Astrocyte (in vitro differentiated cells and primary cell): ENCODE data around the gene GCHFR. TPM values are rescaled to one million over a fixed set of nuclear protein-coding genes. Genes with fewer than 3 reads are reported as not detected.

Experiments used
- DNase-seq: peaks from one replicate; pipeline ENCODE4 v3.0.0-alpha.2; 2010; ENCODE audit warnings: low read depth
- FAIRE-seq: peaks from 2 replicates; lab custom pipeline; 2011; peaks lifted over from hg19 to GRCh38; lab: Jason Lieb, UNC
- H2AFZ ChIP-seq: 2 replicates; pipeline ENCODE4 v1.6.0; 2012; ENCODE audit warnings: low read depth, low read length, inconsistent platforms
- H3K27ac ChIP-seq: 2 replicates; pipeline ENCODE4 v1.5.1; 2011; ENCODE audit warnings: low read depth, low read length, inconsistent platforms
- H3K27me3 ChIP-seq: 2 replicates; pipeline ENCODE4 v1.6.0; 2011; ENCODE audit warnings: low read length, inconsistent platforms; ENCODE audit not compliant: insufficient read depth
- H3K36me3 ChIP-seq: 2 replicates; pipeline ENCODE4 v1.5.1; 2011; ENCODE audit warnings: low read length, inconsistent platforms; ENCODE audit not compliant: insufficient read depth
- H3K4me1 ChIP-seq: 2 replicates; pipeline ENCODE4 v1.5.1; 2011; ENCODE audit warnings: low read length, inconsistent platforms; ENCODE audit not compliant: insufficient read depth
- H3K4me2 ChIP-seq: 2 replicates; pipeline ENCODE4 v1.6.0; 2012; ENCODE audit warnings: low read length, inconsistent platforms
- H3K4me3 ChIP-seq: 2 replicates; pipeline ENCODE4 v1.5.1; 2011; ENCODE audit warnings: low read depth, mild to moderate bottlenecking, low read length, inconsistent platforms; ENCODE audit not compliant: insufficient read depth
- H3K79me2 ChIP-seq: 2 replicates; pipeline ENCODE4 v1.6.0; 2012; ENCODE audit warnings: mild to moderate bottlenecking, low read length, inconsistent platforms; ENCODE audit not compliant: insufficient read depth
- H3K9ac ChIP-seq: 2 replicates; pipeline ENCODE4 v1.6.0; 2012; ENCODE audit warnings: mild to moderate bottlenecking, low read length, inconsistent platforms
- H3K9me3 ChIP-seq: 2 replicates; pipeline ENCODE4 v1.5.1; 2012; ENCODE audit warnings: low read depth, mild to moderate bottlenecking, low read length, inconsistent platforms; ENCODE audit not compliant: insufficient read depth
- H4K20me1 ChIP-seq: 2 replicates; pipeline ENCODE4 v1.6.0; 2012; ENCODE audit warnings: low read length, inconsistent platforms; ENCODE audit not compliant: insufficient read depth
- H3K27ac Mint-ChIP-seq: one replicate; pipeline ENCODE4 v1.8.0; 2021; ENCODE audit warnings: mild to moderate bottlenecking, mixed read lengths; ENCODE audit not compliant: unreplicated experiment
- H3K27me3 Mint-ChIP-seq: one replicate; pipeline ENCODE4 v1.8.0; 2021; ENCODE audit warnings: low read depth, mixed read lengths; ENCODE audit not compliant: unreplicated experiment
- H3K36me3 Mint-ChIP-seq: one replicate; pipeline ENCODE4 v1.8.0; 2021; ENCODE audit warnings: low read depth, mixed read lengths; ENCODE audit not compliant: unreplicated experiment
- H3K4me1 Mint-ChIP-seq: one replicate; pipeline ENCODE4 v1.8.0; 2021; ENCODE audit warnings: low read depth, mixed read lengths; ENCODE audit not compliant: unreplicated experiment
- H3K4me3 Mint-ChIP-seq: one replicate; pipeline ENCODE4 v1.8.0; 2021; ENCODE audit warnings: mild to moderate bottlenecking, moderate library complexity, mixed read lengths; ENCODE audit not compliant: unreplicated experiment
- H3K9me3 Mint-ChIP-seq: one replicate; pipeline ENCODE4 v1.8.0; 2021; ENCODE audit warnings: mild to moderate bottlenecking, mixed read lengths; ENCODE audit not compliant: unreplicated experiment
- EZH2 ChIP-seq: IDR thresholded peaks from 2 replicates; pipeline ENCODE4 v1.6.1; 2012; ENCODE audit warnings: mild to moderate bottlenecking, low read length, inconsistent platforms; ENCODE audit not compliant: insufficient read depth
- total RNA-seq: library from RNA; stranded (reverse); gene quantifications from 2 replicates; pipeline ENCODE4 v1.2.1, GENCODE V29; 2021
- TF ChIP-seq, protein P1 (sequence below): IDR thresholded peaks from 2 replicates; pipeline ENCODE4 v1.5.1; 2011; ENCODE audit warnings: low read depth, mild to moderate bottlenecking, inconsistent platforms, low read length, moderate library complexity; ENCODE audit not compliant: insufficient read depth

GCHFR gene
- total RNA-seq, 1 donor from 2014 or later, result 7.3 TPM

- Histone ChIP-seq H3K79me2 (peaks cover 30% of the 10 kb centered on the region), H4K20me1 (peaks cover 5% of the 10 kb centered on the region), H3K9ac (no peak overlapping the region), H2AFZ (peak overlapping the region; percentile 9), H3K27ac (no peak overlapping the region), H3K9me3 (no peaks in the 10 kb centered on the region), H3K4me1 (peaks cover 8% of the 10 kb centered on the region), H3K4me3 (no peak overlapping the region), H3K36me3 (no peaks in the 10 kb centered on the region), H3K4me2 (no peak overlapping the region), H3K27me3 (no peaks in the 10 kb centered on the region)
- Mint-ChIP-seq H3K36me3 (no peaks in the 10 kb centered on the region), H3K27ac (no peak overlapping the region), H3K27me3 (no peaks in the 10 kb centered on the region), H3K4me1 (peaks cover 12% of the 10 kb centered on the region), H3K9me3 (no peaks in the 10 kb centered on the region), H3K4me3 (no peak overlapping the region)
- no peak for DNase-seq
- no peak for FAIRE-seq
- no peak for TF ChIP-seq EZH2
- TF ChIP-seq, protein P1, sequence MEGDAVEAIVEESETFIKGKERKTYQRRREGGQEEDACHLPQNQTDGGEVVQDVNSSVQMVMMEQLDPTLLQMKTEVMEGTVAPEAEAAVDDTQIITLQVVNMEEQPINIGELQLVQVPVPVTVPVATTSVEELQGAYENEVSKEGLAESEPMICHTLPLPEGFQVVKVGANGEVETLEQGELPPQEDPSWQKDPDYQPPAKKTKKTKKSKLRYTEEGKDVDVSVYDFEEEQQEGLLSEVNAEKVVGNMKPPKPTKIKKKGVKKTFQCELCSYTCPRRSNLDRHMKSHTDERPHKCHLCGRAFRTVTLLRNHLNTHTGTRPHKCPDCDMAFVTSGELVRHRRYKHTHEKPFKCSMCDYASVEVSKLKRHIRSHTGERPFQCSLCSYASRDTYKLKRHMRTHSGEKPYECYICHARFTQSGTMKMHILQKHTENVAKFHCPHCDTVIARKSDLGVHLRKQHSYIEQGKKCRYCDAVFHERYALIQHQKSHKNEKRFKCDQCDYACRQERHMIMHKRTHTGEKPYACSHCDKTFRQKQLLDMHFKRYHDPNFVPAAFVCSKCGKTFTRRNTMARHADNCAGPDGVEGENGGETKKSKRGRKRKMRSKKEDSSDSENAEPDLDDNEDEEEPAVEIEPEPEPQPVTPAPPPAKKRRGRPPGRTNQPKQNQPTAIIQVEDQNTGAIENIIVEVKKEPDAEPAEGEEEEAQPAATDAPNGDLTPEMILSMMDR, result no peak
Measured at GRCh38 chr15:40756938-40757337, 6.9 kb upstream of the GCHFR start.

DNA sequence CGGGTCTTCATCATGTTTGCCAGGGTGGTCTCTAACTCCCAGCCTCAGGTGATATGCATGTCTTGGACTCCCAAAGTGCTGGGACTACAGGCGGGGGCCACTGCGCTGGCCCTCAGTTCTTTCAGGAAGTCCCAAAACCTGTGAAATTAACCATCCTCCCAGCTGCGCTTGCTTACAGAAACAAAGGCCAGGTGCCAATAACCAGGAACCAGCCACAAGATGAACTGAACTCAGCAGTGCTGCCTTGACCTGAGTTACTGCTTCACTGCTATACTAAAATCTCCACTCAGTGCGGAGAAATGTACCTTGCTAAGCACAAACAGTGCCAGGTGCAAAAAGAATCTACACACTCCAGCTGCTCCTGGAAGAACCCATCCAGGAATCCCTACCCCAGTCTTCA lies 3.9 kb upstream of the GCHFR start:
- H3K36me3 Mint-ChIP-seq, result no peaks in the 10 kb centered on the region
- peaks cover under 1% of the 10 kb centered on the region for H3K4me1 Mint-ChIP-seq
- Histone ChIP-seq H3K9ac (no peak overlapping the region), H3K27ac (no peak overlapping the region), H3K4me2 (no peak overlapping the region), H3K9me3 (no peaks in the 10 kb centered on the region), H3K27me3 (no peaks in the 10 kb centered on the region), H3K4me3 (no peak overlapping the region), H4K20me1 (peaks cover 3% of the 10 kb centered on the region), H3K79me2 (peaks cover under 1% of the 10 kb centered on the region), H2AFZ (no peak overlapping the region), H3K36me3 (no peaks in the 10 kb centered on the region), H3K4me1 (peaks cover 16% of the 10 kb centered on the region)
- H3K9me3 Mint-ChIP-seq, result no peaks in the 10 kb centered on the region
- H3K27me3 Mint-ChIP-seq, result no peaks in the 10 kb centered on the region
- no peak overlapping the region for H3K27ac Mint-ChIP-seq
- no peak for TF ChIP-seq EZH2
- TF ChIP-seq, protein P1, result no peak
- no peak overlapping the region for H3K4me3 Mint-ChIP-seq
- DNase-seq (no peak), FAIRE-seq (no peak)

DNA sequence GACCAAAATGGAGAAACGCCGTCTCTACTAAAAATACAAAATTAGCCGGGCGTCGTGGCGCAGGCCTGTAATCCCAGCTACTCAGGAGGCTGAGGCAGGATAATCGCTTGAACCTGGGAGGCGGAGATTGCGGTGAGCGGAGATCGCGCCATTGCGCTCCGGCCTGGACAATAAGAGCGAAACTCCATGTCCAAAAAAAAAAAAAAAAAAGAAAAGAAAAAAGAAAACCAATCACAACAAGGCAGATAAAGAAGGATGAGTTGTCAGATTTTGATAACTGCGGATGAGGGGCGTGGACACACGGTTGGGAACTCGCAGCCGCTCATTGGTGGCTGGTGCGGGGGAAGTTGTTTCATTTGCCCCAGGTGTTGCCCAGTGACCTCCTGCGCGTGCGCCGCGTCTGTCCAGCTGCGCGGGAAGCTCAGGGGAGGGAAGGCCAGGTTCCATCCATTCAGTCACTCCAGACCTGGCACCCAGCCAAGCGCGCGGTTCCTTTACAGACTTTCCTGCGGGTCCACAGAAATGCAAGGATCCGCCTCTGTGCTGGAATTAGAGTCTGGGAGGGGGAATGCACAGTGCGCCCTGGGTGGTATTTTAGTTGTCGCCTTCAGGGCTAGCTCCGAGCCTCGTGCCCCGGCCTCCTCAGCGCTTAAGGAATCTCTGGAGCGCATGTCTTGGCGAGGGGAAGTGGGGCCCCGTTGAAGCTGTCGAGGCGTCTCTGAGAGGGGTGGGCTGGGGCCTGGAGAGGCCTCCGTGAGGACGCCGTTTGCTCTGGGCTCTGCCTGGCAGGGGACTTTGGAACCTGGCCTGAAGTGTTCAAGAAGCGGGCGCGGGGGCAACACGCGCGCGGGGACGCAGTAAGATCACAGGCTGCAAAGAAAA lies 708 bp upstream of the GCHFR start:
- Histone ChIP-seq H3K9ac (peak overlapping the region; percentile 59), H3K4me1 (peaks cover 38% of the 10 kb centered on the region), H3K36me3 (no peaks in the 10 kb centered on the region), H3K4me2 (peak overlapping the region; percentile 95), H3K79me2 (no peaks in the 10 kb centered on the region), H3K27me3 (no peaks in the 10 kb centered on the region), H4K20me1 (peaks cover 22% of the 10 kb centered on the region), H2AFZ (peak overlapping the region; percentile 58), H3K4me3 (peak overlapping the region; percentile 52), H3K27ac (no peak overlapping the region), H3K9me3 (no peaks in the 10 kb centered on the region)
- Mint-ChIP-seq H3K4me1 (peaks cover 13% of the 10 kb centered on the region), H3K9me3 (no peaks in the 10 kb centered on the region), H3K27ac (no peak overlapping the region), H3K27me3 (no peaks in the 10 kb centered on the region), H3K4me3 (peak overlapping the region; percentile 76), H3K36me3 (no peaks in the 10 kb centered on the region)
- peak; percentile 35 for DNase-seq
- FAIRE-seq, result no peak
- TF ChIP-seq EZH2, result no peak
- TF ChIP-seq, protein P1, result no peak
